Rectal smooth muscle tissue (tissue), 1 donor: Measurements from ENCODE around the gene FAM120A.
"Not testable (repeated sequence)": the region's sequence is repeated elsewhere in the genome, so short reads cannot be mapped to it uniquely, and the experiment has no call there.

Experiments
- H3K27ac ChIP-seq: one replicate; pipeline ENCODE4 v1.7.0; 2013; ENCODE audit warnings: low read depth, low read length, inconsistent platforms
- H3K27me3 ChIP-seq: one replicate; pipeline ENCODE4 v1.7.0; 2013; ENCODE audit warnings: low read length; ENCODE audit not compliant: control insufficient read depth, insufficient read depth
- H3K36me3 ChIP-seq: one replicate; pipeline ENCODE4 v1.7.0; 2013; ENCODE audit warnings: low read length; ENCODE audit not compliant: control insufficient read depth, insufficient read depth
- H3K4me1 ChIP-seq: one replicate; pipeline ENCODE4 v1.7.0; 2013; ENCODE audit warnings: low read length; ENCODE audit not compliant: control insufficient read depth, insufficient read depth
- H3K4me3 ChIP-seq: one replicate; pipeline ENCODE4 v1.7.0; 2013; ENCODE audit warnings: low read length
- H3K9ac ChIP-seq: one replicate; pipeline ENCODE4 v1.7.0; 2013; ENCODE audit warnings: low read length

Gene FAM120A

GRCh38 chr9:93434056-93434455, 17.4 kb upstream of the FAM120A start:
- Histone ChIP-seq H3K4me3 (no peak overlapping the region), H3K27ac (no peak overlapping the region), H3K36me3 (no peaks in the 10 kb centered on the region), H3K27me3 (no peaks in the 10 kb centered on the region), H3K9ac (no peak overlapping the region), H3K4me1 (no peaks in the 10 kb centered on the region)

DNA sequence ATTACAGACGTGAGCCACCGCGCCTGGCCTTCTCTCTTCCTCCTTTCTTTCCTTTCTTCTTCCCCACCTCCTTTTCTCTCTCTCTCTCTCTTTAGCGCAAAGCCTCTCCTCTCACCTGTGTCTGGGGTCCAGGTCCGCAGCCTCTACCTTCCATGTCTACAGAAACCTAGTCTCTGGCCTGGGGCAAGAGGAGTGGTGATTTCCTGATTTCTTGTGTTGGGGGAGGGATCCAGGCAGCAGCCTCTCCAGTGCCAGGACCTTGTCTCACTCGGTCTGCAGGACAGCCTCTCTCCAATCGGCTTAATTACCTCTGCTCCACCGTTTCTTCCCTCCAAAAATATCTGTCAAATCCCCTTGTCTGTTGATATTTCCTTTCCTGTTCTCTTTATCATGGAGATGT, 16.1 kb upstream of the FAM120A start:
- no peaks in the 10 kb centered on the region for H3K4me1 ChIP-seq
- H3K9ac ChIP-seq, result no peak overlapping the region
- H3K27ac ChIP-seq, result no peak overlapping the region
- no peaks in the 10 kb centered on the region for H3K36me3 ChIP-seq
- H3K4me3 ChIP-seq, result no peak overlapping the region
- H3K27me3 ChIP-seq, result no peaks in the 10 kb centered on the region

DNA sequence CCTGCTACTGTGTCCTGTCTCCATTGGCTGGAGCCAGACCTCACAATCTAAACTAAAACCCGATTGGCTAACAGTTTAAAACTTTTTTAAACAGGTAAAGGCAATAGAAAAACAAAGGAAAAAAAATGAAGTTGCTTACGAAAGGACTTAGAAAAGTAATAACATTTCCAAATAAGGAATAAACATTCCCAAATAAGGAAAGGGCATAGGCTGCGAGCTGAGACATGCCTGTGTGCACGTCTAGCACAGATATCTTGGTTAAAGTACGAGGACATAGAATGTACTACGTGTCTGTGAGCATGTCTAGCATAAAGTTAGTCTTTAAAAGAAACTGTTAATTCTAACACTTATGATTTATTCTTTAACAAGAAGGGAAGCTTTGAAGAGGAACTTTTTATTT, 15.3 kb upstream of the FAM120A start:
- Histone ChIP-seq H3K27me3 (no peaks in the 10 kb centered on the region), H3K4me3 (no peak overlapping the region), H3K27ac (no peak overlapping the region), H3K9ac (no peak overlapping the region), H3K36me3 (no peaks in the 10 kb centered on the region), H3K4me1 (no peaks in the 10 kb centered on the region)

GRCh38 chr9:93436655-93437407, 14.7 kb upstream of the FAM120A start:
- Histone ChIP-seq H3K27ac (no peak overlapping the region), H3K4me3 (no peak overlapping the region), H3K36me3 (no peaks in the 10 kb centered on the region), H3K9ac (no peak overlapping the region), H3K27me3 (no peaks in the 10 kb centered on the region), H3K4me1 (no peaks in the 10 kb centered on the region)

DNA sequence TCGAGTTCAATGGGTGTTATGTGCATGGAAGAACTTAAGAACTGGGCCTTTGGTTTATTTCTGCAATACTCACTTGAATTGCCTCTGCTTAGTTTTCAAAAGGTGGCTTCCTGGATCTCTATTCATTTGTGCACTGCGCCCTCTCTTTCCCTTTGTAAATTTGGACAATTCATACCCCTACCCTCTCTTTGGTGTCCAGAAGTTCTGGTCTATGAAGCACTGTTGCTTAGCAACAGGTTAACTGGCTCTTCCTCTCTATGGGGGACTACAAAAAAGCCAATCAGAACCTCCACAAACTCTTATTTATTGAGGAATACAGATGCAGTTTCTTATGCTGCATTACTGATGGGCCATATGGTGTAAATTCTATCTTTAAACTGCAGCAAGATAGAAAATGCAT, 13.5 kb upstream of the FAM120A start:
- no peaks in the 10 kb centered on the region for H3K36me3 ChIP-seq
- H3K4me1 ChIP-seq, result no peaks in the 10 kb centered on the region
- H3K27ac ChIP-seq, result no peak overlapping the region
- H3K4me3 ChIP-seq, result no peak overlapping the region
- no peaks in the 10 kb centered on the region for H3K27me3 ChIP-seq
- H3K9ac ChIP-seq, result no peak overlapping the region

DNA sequence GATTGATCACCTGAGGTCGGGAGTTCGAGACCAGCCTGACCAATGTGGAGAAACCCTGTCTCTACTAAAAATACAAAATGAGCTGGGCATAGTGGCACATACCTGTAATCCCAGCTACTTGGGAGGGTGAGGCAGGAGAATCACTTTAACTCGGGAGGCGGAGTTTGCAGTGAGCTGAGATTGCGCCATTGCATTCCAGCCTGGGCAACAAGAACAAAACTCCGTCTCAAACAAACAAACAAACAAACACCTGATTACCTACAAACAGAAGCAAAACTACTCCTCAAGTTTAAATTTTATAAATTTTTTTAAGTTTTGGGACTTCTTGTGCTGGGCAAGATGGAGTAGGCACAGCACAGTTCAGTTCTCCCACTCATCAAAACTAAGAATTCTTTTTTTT, 12.2 kb upstream of the FAM120A start:
- not testable (repeated sequence) for H3K9ac ChIP-seq, H3K36me3 ChIP-seq, H3K4me3 ChIP-seq, H3K27me3 ChIP-seq, H3K27ac ChIP-seq, H3K4me1 ChIP-seq

- H3K4me1 ChIP-seq, result no peaks in the 10 kb centered on the region
- H3K4me3 ChIP-seq, result no peak overlapping the region
- H3K36me3 ChIP-seq, result peaks cover 3% of the 10 kb centered on the region
- H3K27ac ChIP-seq, result no peak overlapping the region
- no peak overlapping the region for H3K9ac ChIP-seq
- no peaks in the 10 kb centered on the region for H3K27me3 ChIP-seq
These were observed 10.4 kb upstream of the FAM120A start for GRCh38 chr9:93440896-93441580.

DNA sequence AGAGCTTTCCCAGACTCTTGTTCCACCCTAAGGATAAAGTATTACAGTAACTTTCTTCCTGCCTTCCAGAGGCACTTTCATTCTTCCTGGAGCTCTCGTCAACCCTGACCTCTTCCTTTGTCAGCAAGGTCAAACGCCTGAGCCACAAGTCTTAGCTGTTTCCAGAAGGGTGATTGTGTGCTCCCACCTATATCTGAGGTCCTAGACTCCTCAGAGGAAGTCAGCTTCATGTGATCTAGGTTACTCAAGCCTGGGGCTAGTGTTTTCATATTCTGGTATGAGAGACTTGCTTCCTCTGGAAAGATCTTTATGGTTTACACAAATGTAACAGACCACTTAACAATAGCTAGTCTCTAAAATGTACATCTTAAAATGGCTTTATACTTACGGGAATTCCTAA, 5.4 kb upstream of the FAM120A start:
- peaks cover 19% of the 10 kb centered on the region for H3K36me3 ChIP-seq
- no peak overlapping the region for H3K4me3 ChIP-seq
- no peak overlapping the region for H3K9ac ChIP-seq
- H3K4me1 ChIP-seq, result peaks cover 4% of the 10 kb centered on the region
- no peaks in the 10 kb centered on the region for H3K27me3 ChIP-seq
- no peak overlapping the region for H3K27ac ChIP-seq

DNA sequence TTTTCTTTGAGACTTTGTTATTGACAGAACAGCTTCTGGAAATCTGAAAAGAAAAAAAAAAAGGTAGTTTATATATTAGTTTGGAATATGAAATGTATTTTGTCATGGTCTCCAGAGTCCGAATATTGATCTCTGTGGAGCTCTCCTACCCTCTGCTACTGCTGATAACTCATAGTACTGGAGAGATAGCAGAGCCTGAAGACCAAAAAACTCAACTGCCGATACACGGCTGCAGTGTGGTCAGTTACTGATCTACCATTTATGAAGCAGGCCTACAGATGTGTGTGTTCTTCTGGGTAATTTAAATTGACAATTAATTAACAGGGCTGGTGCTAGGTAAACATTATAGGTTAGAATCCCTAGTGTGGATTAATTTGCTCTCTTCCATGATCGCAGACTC, 3.8 kb upstream of the FAM120A start:
- peaks cover 19% of the 10 kb centered on the region for H3K36me3 ChIP-seq
- H3K9ac ChIP-seq, result no peak overlapping the region
- H3K27me3 ChIP-seq, result no peaks in the 10 kb centered on the region
- no peak overlapping the region for H3K4me3 ChIP-seq
- peaks cover 4% of the 10 kb centered on the region for H3K4me1 ChIP-seq
- no peak overlapping the region for H3K27ac ChIP-seq

DNA sequence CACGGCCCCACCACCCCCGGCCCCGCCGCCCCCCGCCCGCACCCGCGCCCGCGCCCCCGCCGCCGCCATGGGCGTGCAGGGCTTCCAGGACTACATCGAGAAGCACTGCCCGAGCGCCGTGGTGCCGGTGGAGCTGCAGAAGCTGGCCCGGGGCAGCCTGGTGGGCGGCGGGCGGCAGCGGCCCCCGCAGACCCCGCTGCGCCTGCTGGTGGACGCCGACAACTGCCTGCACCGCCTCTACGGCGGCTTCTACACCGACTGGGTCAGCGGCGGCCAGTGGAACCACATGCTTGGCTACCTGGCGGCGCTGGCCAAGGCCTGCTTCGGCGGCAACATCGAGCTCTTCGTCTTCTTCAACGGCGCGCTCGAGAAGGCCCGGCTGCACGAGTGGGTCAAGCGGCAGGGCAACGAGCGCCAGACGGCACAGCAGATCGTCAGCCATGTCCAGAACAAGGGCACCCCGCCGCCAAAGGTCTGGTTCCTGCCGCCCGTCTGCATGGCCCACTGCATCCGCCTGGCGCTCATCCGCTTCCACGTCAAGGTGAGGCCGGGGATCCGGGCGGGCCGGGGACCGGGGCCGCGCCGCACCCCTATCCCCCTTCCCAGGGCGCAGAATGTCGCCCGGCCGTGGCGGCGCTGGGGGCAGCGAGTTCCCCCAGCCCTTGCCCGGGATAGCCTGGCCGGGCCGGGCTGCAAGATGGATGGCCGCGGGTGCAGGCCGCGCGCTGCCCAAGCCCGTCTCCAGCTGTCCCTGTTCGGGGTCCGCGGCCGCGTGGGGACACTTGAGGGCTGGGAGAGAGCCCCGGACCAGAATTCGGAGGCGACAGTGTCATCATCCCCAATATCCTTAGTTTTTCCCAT, 594 bp downstream of the FAM120A start:
- H3K9ac ChIP-seq, result peak overlapping the region; percentile 88
- no peaks in the 10 kb centered on the region for H3K27me3 ChIP-seq
- H3K4me3 ChIP-seq, result peak overlapping the region; percentile 92

DNA sequence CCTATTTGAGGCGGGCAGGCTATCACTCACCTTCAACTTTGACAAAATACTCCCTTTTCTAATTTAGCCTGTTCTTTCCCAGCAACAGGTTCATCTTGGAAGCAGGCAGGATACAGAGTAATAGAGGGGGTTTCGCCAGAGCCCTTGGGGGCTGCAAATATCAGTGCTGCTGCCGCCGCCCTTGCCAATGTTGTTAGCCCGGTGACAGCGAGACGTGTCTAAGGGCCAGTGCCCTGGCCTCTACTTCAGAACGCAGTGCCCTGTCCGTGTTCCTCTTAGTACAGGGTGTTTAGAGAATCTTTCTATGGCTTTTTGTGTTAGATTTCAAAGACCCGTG, 1.2 kb downstream of the FAM120A start:
- Histone ChIP-seq H3K4me3 (peak overlapping the region; percentile 92), H3K9ac (peak overlapping the region; percentile 88), H3K27ac (peak overlapping the region; percentile 89), H3K36me3 (peaks cover 5% of the 10 kb centered on the region), H3K27me3 (no peaks in the 10 kb centered on the region), H3K4me1 (peaks cover 12% of the 10 kb centered on the region)

More for the DNA sequence above, 594 bp downstream of the FAM120A start:
- Histone ChIP-seq H3K4me1 (peaks cover 10% of the 10 kb centered on the region), H3K36me3 (peaks cover 9% of the 10 kb centered on the region), H3K27ac (peak overlapping the region; percentile 89)

DNA sequence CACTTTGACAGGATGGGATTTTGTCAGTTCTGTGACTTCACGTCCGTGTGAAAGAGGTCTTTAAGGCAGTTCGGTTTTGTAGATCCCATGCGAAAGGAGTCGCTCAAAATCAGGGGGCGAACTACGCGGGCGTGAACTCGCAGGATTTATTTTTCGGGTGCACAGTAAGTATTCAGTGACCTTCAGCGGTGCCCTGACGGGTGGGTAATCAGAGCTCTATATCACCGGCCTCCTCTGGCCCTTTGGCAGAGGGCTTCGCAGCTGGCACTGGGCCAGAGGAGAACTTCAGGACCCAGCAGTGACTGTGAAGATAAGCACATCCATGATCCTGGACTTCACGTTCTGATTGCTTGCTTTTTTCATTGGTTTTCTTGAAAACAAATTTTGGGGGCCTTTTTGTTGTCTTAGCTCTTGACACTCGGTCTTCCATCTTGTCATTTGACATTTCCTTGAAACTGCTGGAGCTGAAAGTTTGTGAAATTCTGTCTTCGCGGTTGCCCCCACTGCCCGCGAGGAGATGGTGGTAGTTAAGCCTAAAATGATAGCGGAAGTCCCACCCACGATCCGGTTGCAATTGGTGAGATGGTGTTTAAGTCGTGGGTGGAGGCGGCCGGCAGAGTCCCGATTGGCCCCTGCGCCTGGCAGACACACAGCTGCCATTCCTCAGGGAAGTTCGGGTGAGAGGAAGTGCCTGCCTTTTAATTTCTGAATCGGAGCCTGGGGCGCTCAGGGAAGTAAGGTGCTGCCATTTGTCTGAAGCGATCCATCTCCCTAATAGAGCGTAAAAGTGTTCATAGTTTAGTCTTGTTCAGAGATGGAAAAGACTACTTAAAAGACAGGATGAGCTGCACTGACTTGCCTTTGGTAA, 1.8 kb downstream of the FAM120A start, which contains the start of gene FAM120AOS:
FAM120AOS (minus strand) TSS at position 535 of the 868 bp plus-strand sequence. CDS start 872 bp downstream, outside the sequence.
- peak within 1 kb of the TSS; percentile 89 for H3K27ac ChIP-seq
- no peaks in the 10 kb centered on the region for H3K36me3 ChIP-seq
- H3K9ac ChIP-seq, result peak within 1 kb of the TSS; percentile 88
- H3K4me3 ChIP-seq, result peak within 1 kb of the TSS; percentile 92
- H3K4me1 ChIP-seq, result peaks cover 12% of the 10 kb centered on the region
- H3K27me3 ChIP-seq, result no peaks in the 10 kb centered on the region
